Astrocyte of the cerebellum (primary cell): Measurements from ENCODE around the gene SEMA3F.

Source experiments
- DNase-seq: peaks from one replicate; pipeline ENCODE4 v3.0.0-alpha.2; 2011; ENCODE audit warnings: low read depth
- H3K4me3 ChIP-seq: 2 replicates; pipeline ENCODE4 v1.5.1; 2011; ENCODE audit warnings: mild to moderate bottlenecking, low read depth, low read length, moderate library complexity
- in situ Hi-C: cut with HindIII; loops from 2 replicates; pipeline ENCODE4 v1.10.0; 2017; ENCODE audit warnings: low sequenced_read_pairs
- TF ChIP-seq, protein P1 (sequence below): IDR thresholded peaks from 2 replicates; pipeline ENCODE4 v1.5.1; 2012; ENCODE audit warnings: low read length, low read depth, moderate library complexity, mild to moderate bottlenecking; ENCODE audit errors: missing control alignments

SEMA3F gene

DNA sequence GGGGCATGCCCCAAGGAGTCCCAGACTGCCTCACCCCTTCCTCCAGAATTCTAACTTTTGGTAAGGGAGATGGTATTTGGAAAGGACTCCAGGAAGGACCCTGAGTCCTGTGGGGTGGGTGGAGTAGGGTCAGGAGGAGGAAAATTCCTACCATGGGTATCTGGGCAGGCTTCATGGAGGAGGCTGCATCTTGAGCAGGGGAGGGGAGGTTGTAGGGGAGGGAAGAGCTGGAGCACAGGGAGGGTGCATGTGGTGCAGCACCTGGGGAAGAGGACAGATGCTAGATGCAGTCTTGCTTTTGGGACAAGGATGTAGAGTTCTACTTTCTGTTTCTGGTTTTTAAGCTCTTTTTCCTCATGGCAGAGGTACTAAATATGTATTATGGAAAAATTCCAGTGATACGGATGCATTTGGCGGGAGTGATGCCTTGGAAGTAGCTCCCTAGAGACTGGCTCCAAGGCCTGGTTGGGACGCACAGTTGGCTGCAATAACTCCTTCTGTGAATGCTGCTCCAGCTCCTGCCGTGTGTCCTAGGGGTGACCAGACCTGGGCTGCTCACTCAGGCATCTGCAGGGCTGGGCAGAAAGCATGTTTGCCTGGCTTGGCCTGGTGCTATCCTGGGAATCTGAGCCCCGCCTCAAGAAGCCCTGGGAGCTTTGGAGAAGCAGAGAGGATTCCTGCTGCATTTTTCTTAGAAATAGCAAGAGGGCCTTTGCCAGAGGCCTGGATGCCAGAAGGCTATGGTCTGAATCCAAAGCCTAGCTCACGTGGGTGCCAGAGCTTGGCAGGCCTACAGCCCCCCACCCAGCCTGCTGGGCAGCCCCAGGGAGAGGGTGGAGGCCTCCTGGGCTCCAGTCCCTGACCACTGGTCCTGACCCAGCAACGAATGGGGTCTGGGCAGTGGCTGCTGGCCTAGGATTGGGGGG, 10.1 kb downstream of the SEMA3F start:
- no peak overlapping the region for H3K4me3 ChIP-seq
- in situ Hi-C loops: no loop called here
- TF ChIP-seq, protein P1, sequence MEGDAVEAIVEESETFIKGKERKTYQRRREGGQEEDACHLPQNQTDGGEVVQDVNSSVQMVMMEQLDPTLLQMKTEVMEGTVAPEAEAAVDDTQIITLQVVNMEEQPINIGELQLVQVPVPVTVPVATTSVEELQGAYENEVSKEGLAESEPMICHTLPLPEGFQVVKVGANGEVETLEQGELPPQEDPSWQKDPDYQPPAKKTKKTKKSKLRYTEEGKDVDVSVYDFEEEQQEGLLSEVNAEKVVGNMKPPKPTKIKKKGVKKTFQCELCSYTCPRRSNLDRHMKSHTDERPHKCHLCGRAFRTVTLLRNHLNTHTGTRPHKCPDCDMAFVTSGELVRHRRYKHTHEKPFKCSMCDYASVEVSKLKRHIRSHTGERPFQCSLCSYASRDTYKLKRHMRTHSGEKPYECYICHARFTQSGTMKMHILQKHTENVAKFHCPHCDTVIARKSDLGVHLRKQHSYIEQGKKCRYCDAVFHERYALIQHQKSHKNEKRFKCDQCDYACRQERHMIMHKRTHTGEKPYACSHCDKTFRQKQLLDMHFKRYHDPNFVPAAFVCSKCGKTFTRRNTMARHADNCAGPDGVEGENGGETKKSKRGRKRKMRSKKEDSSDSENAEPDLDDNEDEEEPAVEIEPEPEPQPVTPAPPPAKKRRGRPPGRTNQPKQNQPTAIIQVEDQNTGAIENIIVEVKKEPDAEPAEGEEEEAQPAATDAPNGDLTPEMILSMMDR: no peak
- DNase-seq: peak; percentile 58

DNA sequence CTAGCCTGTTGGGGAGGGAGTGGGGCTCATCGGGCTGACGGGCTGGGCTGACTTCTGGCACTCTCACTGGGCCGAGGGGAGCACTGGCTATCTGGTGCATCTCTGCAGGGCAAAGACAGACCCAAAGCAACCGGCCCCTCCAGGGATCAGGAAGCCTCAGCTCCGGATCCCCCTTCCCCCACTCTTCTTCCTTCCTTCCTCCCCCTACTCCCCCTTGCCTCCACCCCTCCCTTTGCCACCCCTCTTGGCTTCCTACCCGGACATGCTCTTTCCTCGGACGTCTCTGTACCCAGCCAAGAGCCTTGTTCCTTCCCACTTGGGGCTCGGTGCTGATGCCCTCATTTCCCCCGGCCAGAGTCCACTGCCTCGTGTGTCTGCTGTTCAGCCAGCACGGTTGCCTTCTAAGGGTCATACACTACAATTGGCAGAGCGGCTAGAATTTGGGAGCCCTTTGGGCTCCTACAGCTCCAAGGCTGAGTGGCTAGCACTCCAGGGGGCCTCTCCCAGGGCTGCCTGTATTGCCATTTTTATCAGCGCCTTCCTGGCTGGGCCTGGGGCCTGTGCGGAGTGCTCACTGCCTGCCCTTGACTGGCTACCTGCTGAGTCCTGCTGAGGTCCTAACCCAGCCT, 10.9 kb downstream of the SEMA3F start:
- in situ Hi-C loops: no loop called here
- TF ChIP-seq, protein P1: no peak
- DNase-seq: no peak
- H3K4me3 ChIP-seq: no peak overlapping the region

DNA sequence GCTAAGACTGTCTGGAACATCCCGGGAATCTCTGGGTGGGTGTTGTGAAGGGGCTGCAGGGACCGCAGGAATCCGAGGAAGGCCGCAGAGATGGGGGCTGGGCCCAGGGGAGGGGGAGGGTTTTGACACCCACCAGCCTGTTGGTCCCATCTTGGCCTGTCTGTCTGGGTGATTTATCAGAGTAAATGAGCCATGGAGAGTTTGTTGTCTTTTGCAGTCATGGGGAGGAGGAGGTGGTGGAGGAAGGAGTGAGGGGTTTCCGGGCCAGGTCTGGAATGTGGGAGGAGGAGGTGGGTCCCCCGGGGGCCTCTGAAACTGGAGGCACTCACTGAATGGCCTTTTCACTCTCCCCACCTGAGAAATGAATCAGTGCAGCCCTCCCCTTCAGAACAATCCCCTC, 11.5 kb downstream of the SEMA3F start:
- in situ Hi-C loops: no loop called here
- TF ChIP-seq, protein P1: no peak
- H3K4me3 ChIP-seq: no peak overlapping the region
- no peak for DNase-seq

DNA sequence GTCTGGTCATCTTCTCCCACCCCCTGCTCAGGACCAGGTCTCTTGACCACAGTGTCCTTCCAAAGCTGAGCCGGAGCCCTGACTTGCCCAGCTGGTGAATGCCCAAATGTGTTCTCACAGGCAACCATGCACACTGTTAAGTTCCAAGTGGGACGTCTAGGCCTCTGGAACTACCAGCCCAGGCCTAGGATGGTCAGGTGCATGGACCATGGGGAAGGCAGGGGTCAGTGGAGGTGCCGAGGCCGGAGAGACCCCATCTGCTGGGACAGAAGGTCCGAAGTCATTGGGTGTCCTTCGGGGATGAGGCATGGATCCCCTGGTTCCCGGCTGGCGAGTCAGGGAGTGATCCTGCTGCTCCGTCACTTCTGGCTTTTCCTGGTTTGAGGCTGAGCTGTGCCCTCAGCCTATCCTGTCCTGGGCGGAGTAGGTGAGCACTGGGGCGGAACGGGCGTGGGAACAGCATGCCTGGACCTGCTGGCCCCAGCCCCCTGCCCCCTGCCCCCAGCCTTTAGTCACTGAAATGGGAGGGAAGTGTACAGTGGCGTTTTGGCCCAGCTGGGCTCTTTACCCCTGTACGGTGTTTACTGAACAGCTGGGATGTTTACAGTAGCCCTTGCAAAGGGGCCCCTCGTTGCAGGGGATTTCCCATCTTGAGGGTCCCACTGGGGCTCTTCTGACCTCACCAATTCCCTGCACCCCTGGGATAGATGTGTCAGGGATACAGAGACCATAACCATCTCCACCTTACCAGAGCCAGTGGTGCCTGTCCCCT, 12.1 kb downstream of the SEMA3F start:
- TF ChIP-seq, protein P1: no peak
- DNase-seq: no peak
- H3K4me3 ChIP-seq: no peak overlapping the region
- in situ Hi-C loops: no loop called here

DNA sequence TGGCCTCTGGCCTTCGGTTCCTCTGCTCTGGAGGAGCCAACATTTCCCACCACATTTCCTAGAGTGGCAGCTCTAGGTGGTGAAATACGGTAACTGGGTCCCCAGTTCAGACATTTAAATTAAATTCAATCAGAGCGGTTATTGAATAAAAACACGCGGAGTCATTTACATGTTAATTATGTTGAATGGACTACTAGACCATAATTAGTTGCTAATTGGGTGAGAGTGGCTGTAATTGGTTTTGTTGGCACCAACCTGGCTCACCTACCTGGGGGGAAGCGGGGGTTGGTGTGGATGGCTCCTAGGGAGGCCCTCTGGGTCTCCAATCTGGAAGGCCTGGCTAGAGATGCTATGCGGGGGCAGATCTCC, 12.7 kb downstream of the SEMA3F start:
- TF ChIP-seq, protein P1: no peak
- no peak for DNase-seq
- in situ Hi-C loops: no loop called here
- H3K4me3 ChIP-seq: no peak overlapping the region

DNA sequence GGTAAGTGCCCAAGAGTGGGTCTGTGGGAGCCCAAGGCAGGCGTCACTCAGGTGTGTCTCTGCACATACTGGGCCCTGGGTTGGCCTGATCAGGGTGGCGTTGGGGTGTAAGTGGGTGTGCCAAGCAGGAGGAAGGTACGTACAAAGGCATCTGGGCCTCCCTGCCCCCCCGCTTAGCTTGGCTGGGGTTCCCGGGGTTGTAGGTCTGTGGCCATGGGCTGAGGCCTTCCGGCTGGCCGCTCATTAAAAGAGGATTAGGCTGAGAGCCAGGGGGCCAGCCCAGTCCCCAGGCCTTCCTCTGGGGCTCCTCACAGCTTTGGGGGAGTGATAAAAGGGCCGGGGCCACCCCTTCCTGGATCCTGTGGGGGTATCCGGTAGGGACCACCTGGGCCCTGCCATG, 13.3 kb downstream of the SEMA3F start:
- DNase-seq: no peak
- H3K4me3 ChIP-seq: no peak overlapping the region
- in situ Hi-C loops: no loop called here
- TF ChIP-seq, protein P1: no peak
